Kidney epithelial cell (primary cell): ENCODE measurements around the gene CRACR2B. TPM values are rescaled to one million over a fixed set of nuclear protein-coding genes. Genes with fewer than 3 reads are reported as not detected.

Experiments used
- DNase-seq: peaks from one replicate; pipeline ENCODE4 v3.0.0-alpha.2; 2010; ENCODE audit warnings: low read depth
- H3K27me3 ChIP-seq: 2 replicates; pipeline ENCODE4 v1.6.0; 2011; ENCODE audit warnings: low read length; ENCODE audit not compliant: control insufficient read depth, insufficient read depth
- H3K36me3 ChIP-seq: 2 replicates; pipeline ENCODE4 v1.5.1; 2011; ENCODE audit warnings: low read length; ENCODE audit not compliant: control insufficient read depth, insufficient read depth
- H3K4me3 ChIP-seq: 2 replicates; pipeline ENCODE4 v1.5.1; 2011; ENCODE audit warnings: low read depth, mild to moderate bottlenecking, control low read depth, low read length
- CTCF ChIP-seq: IDR thresholded peaks from 2 replicates; pipeline ENCODE4 v1.5.1; 2011; ENCODE audit warnings: mild to moderate bottlenecking, moderate library complexity, low read length, control low read depth, inconsistent platforms; ENCODE audit not compliant: insufficient read depth, poor library complexity, severe bottlenecking
- total RNA-seq: library from RNA; depleted of rRNA; stranded (reverse); fragments of >200 nt; gene quantifications from 2 replicates; pipeline ENCODE4 v1.2.3, GENCODE V29; 2015

CRACR2B gene
- total RNA-seq, 1 donor from 2014 or later = 19.7 TPM

DNA sequence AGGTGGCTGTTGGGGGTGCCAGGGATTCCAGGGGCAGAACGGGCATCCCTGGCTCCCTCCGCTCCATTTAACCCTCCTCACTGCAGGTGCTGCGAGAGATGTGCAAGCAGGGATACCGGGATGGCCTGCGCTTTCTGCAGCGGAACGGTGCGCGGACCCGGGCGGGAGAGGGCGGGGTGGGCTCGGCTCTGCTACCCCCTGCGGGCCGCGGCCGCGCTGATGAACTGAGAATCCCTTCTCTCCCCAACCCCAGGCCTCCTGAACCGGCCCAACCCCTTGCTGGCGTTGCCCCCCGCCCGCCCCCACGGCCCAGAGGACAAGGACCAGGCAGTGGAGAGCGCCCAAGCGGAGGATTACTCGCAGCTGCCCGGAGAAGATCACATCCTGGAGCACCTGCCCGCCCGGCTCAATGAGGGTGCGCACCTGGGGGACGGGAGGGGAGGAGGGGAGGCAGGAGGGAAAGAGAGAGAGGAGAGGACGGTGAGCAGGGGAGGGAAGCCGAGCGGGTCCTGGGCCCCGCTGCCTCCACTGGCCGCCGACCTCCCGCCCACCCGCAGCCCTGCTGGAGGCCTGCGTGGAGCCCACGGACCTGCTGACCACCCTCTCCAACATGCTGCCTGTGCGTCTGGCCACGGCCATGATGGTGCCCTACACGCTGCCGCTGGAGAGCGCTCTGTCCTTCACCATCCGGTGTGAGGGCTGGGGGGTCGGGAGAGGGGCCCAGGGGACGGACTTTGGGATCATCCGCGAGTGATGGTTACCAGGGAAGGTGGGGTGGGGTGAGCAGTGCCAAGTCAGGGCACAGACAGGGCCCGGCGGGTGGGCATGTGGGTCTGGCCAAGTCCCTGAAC lies 4.1 kb upstream of the CRACR2B start:
- Histone ChIP-seq H3K27me3 (peaks cover 2% of the 10 kb centered on the region), H3K4me3 (no peak overlapping the region), H3K36me3 (peaks cover 4% of the 10 kb centered on the region)
- TF ChIP-seq CTCF = no peak
- DNase-seq = no peak

GRCh38 chr11:824292-824880 lies 3.3 kb upstream of the CRACR2B start:
- Histone ChIP-seq H3K4me3 (no peak overlapping the region), H3K36me3 (peaks cover 4% of the 10 kb centered on the region), H3K27me3 (peaks cover 2% of the 10 kb centered on the region)
- no peak for DNase-seq
- TF ChIP-seq CTCF = no peak

DNA sequence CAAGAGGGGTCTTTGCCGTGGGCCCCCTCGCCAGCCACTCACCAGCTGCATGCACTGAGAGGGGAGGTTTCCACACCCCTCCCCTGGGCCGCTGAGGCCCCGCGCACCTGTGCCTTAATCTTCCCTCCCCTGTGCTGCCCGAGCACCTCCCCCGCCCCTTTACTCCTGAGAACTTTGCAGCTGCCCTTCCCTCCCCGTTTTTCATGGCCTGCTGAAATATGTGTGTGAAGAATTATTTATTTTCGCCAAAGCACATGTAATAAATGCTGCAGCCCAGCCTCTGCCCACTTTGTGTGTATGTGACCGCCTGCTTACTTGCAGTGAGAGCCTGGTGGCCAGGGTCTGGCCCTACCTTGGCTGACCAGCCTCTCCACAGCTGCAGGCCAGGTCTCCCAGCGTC lies 2.8 kb upstream of the CRACR2B start:
- DNase-seq = no peak
- peaks cover 4% of the 10 kb centered on the region for H3K36me3 ChIP-seq
- TF ChIP-seq CTCF = no peak
- H3K4me3 ChIP-seq = no peak overlapping the region
- H3K27me3 ChIP-seq = peaks cover 2% of the 10 kb centered on the region

DNA sequence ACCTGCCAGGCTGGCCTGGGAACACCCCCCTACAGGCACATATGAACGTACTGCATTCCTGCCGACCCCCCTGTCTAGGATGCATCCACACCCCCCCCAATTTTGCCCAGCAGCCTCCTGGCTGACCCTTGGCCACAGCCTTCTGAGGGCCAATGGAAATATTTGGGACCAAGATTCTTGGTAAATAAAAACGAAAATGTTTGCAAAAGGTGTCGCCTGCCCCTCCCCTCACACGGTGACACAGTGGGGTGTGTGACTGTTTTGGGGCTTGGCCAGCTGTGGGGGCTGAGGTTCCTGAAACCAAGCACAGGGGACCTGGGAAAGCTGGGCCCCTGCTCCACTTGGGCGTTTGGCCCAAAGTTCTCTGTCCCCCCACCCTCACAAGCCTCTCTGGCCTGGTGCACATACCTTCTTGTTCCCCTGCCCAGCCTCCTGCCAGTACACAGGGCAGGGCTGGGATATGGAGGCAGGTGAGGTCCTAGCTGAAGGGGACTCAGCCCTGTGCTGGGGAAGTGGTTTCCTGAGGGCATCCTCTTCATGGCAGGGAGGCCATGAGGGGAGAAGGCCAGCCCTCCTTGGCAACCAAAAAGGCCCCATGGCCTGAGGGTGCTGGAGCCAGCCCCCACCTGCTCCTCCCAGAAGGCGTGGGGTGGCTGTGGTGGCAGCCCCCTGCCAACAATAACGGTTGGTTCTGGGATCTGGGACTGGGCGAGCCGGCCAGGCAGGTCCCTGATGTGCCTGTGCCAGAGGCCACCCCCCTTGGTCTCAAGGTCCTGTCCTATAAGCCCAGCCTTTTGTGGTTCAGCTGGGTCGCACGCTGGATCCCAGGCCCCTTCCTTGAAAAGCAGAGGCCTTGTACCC lies 2.1 kb upstream of the CRACR2B start:
- peaks cover 4% of the 10 kb centered on the region for H3K36me3 ChIP-seq
- no peak for DNase-seq
- H3K4me3 ChIP-seq = no peak overlapping the region
- peaks cover 2% of the 10 kb centered on the region for H3K27me3 ChIP-seq
- TF ChIP-seq CTCF = no peak

GRCh38 chr11:826227-826621 lies 1.5 kb upstream of the CRACR2B start:
- TF ChIP-seq CTCF = no peak
- DNase-seq = no peak
- Histone ChIP-seq H3K27me3 (peaks cover 2% of the 10 kb centered on the region), H3K36me3 (peaks cover 4% of the 10 kb centered on the region), H3K4me3 (no peak overlapping the region)
